Fibroblast of lung (primary cell): ENCODE results near the gene RERE. TPM values are rescaled to one million over a fixed set of nuclear protein-coding genes. Genes with fewer than 3 reads are reported as not detected.

Experiments
- DNase-seq, 2 donors: peaks; one replicate each; pipeline versions ENCODE4 v3.0.0 to v3.0.0-alpha.2; 2010; ENCODE audit warnings: low read depth in 2 of 2
- H2AFZ ChIP-seq: 2 replicates; pipeline ENCODE4 v1.5.1; 2012; ENCODE audit warnings: low read length, control low read depth, inconsistent platforms
- H3K27ac ChIP-seq: 2 replicates; pipeline ENCODE4 v1.5.1; 2011; ENCODE audit warnings: low read length, control low read depth; ENCODE audit not compliant: insufficient read depth
- H3K27me3 ChIP-seq: 2 replicates; pipeline ENCODE4 v1.5.1; 2011; ENCODE audit warnings: mild to moderate bottlenecking, low read length; ENCODE audit not compliant: control insufficient read depth, insufficient read depth
- H3K36me3 ChIP-seq: 2 replicates; pipeline ENCODE4 v1.5.1; 2011; ENCODE audit warnings: low read length; ENCODE audit not compliant: control insufficient read depth, insufficient read depth
- H3K4me1 ChIP-seq: 2 replicates; pipeline ENCODE4 v1.5.1; 2011; ENCODE audit warnings: low read length; ENCODE audit not compliant: control insufficient read depth, insufficient read depth; ENCODE audit errors: extremely low read depth
- H3K4me2 ChIP-seq: 2 replicates; pipeline ENCODE4 v1.5.1; 2011; ENCODE audit warnings: low read length, control low read depth; ENCODE audit not compliant: insufficient read depth; ENCODE audit errors: extremely low read depth
- H3K4me3 ChIP-seq, 4 experiments: fragments of 200-600 bp in 1 of 4; sonication (generic) in 1 of 4; replicated peaks in 1 of 4; 2 replicates each; pipeline ENCODE4 v1.5.1; 2011 to 2016; ENCODE audit warnings: low read length in 4 of 4, low read depth in 3 of 4, mild to moderate bottlenecking in 3 of 4, control low read depth in 2 of 4, inconsistent platforms in 1 of 4, mixed read lengths in 1 of 4; ENCODE audit not compliant: insufficient read depth in 1 of 4; ENCODE audit errors: control extremely low read depth in 1 of 4
- H3K79me2 ChIP-seq: 2 replicates; pipeline ENCODE4 v1.5.1; 2012; ENCODE audit warnings: mild to moderate bottlenecking, low read length, inconsistent platforms; ENCODE audit not compliant: control insufficient read depth, insufficient read depth
- H3K9ac ChIP-seq: 2 replicates; pipeline ENCODE4 v1.5.1; 2011; ENCODE audit warnings: mild to moderate bottlenecking, low read length, control low read depth; ENCODE audit not compliant: insufficient read depth
- H3K9me3 ChIP-seq: 2 replicates; pipeline ENCODE4 v1.5.1; 2012; ENCODE audit warnings: low read depth, low read length; ENCODE audit not compliant: control insufficient read depth, insufficient read depth
- H4K20me1 ChIP-seq: 2 replicates; pipeline ENCODE4 v1.5.1; 2011; ENCODE audit warnings: low read length; ENCODE audit not compliant: control insufficient read depth, insufficient read depth; ENCODE audit errors: extremely low read depth
- CTCF ChIP-seq, 2 donors: IDR thresholded peaks in 1 of 2; conservative IDR thresholded peaks in 1 of 2; 1 replicate in 1 of 2; 2 replicates in 1 of 2; pipeline ENCODE4 v1.5.1; 2011 to 2012; ENCODE audit warnings: low read length in 2 of 2, control low read depth in 1 of 2, inconsistent platforms in 1 of 2, low read depth in 1 of 2, mild to moderate bottlenecking in 1 of 2
- EZH2 ChIP-seq: IDR thresholded peaks from 2 replicates; pipeline ENCODE4 v1.5.1; 2012; ENCODE audit warnings: low read length, control low read depth, mild to moderate bottlenecking; ENCODE audit errors: missing control alignments
- polyA plus RNA-seq, 2 donors: library from polyadenylated mRNA; depleted of rRNA in 1 of 2; stranded (reverse) in 1 of 2; unstranded in 1 of 2; fragments of >200 nt; gene quantifications; 2 replicates each; pipeline ENCODE4 v1.2.1, GENCODE V29; 2011 to 2012; ENCODE audit warnings: missing spikeins in 1 of 2
- total RNA-seq: library from RNA; depleted of rRNA; stranded (reverse); fragments of >200 nt; gene quantifications from 2 replicates; pipeline ENCODE4 v1.2.1, GENCODE V29; 2014

Gene RERE
- total and polyA plus RNA-seq, 2 donors (not counting 1 experiment from before 2014, with no cell fraction given) = 3.7 to 51.0 TPM

- DNase-seq = no peak
- H3K4me2 ChIP-seq = no peak overlapping the region
- TF ChIP-seq EZH2 (no peak), CTCF (conservative IDR thresholded peaks at IDR 0.05 in 1 of 2, IDR thresholded peaks at IDR 0.05 in 1 of 2; ENCODE audit: low read depth in 1 of 2, low read length in 2 of 2) (no peak)
- H3K9ac ChIP-seq = no peak overlapping the region
- H3K36me3 ChIP-seq = no peaks in the 10 kb centered on the region
- H3K4me1 ChIP-seq = no peaks in the 10 kb centered on the region
- no peak overlapping the region for H3K4me3 ChIP-seq
- no peaks in the 10 kb centered on the region for H3K9me3 ChIP-seq
- no peaks in the 10 kb centered on the region for H3K27me3 ChIP-seq
- H3K27ac ChIP-seq = no peak overlapping the region
- no peak overlapping the region for H2AFZ ChIP-seq
- no peaks in the 10 kb centered on the region for H4K20me1 ChIP-seq
- no peaks in the 10 kb centered on the region for H3K79me2 ChIP-seq
Measured at GRCh38 chr1:8765198-8765597, 52.2 kb downstream of the RERE start.

GRCh38 chr1:8764293-8764937 is 53.0 kb downstream of the RERE start:
- Histone ChIP-seq H3K4me1 (no peaks in the 10 kb centered on the region), H3K4me3 (no peak overlapping the region), H3K79me2 (no peaks in the 10 kb centered on the region), H4K20me1 (no peaks in the 10 kb centered on the region), H3K9ac (no peak overlapping the region), H3K9me3 (no peaks in the 10 kb centered on the region), H3K36me3 (no peaks in the 10 kb centered on the region), H3K27me3 (no peaks in the 10 kb centered on the region), H3K27ac (no peak overlapping the region), H3K4me2 (no peak overlapping the region), H2AFZ (no peak overlapping the region)
- TF ChIP-seq EZH2 = no peak
- TF ChIP-seq CTCF (conservative IDR thresholded peaks at IDR 0.05 in 1 of 2, IDR thresholded peaks at IDR 0.05 in 1 of 2; ENCODE audit: low read depth in 1 of 2, low read length in 2 of 2) = no peak
- DNase-seq = peak in 1 of 2 donors; percentile 26

- H3K4me1 ChIP-seq = no peaks in the 10 kb centered on the region
- H3K79me2 ChIP-seq = no peaks in the 10 kb centered on the region
- H3K27ac ChIP-seq = no peak overlapping the region
- TF ChIP-seq EZH2 (no peak), CTCF (conservative IDR thresholded peaks at IDR 0.05 in 1 of 2, IDR thresholded peaks at IDR 0.05 in 1 of 2; ENCODE audit: low read depth in 1 of 2, low read length in 2 of 2) (no peak)
- no peak overlapping the region for H2AFZ ChIP-seq
- H3K36me3 ChIP-seq = no peaks in the 10 kb centered on the region
- H3K27me3 ChIP-seq = no peaks in the 10 kb centered on the region
- H4K20me1 ChIP-seq = no peaks in the 10 kb centered on the region
- no peak overlapping the region for H3K9ac ChIP-seq
- peak in 1 of 2 donors; percentile 28 for DNase-seq
- no peak overlapping the region for H3K4me2 ChIP-seq
- no peaks in the 10 kb centered on the region for H3K9me3 ChIP-seq
- H3K4me3 ChIP-seq = no peak overlapping the region
Measured at GRCh38 chr1:8763888-8764287, 53.6 kb downstream of the RERE start.
